Epidermal melanocyte (primary cell): ENCODE data around the gene MUTYH.
"Not testable (repeated sequence)": the region's sequence is repeated elsewhere in the genome, so short reads cannot be mapped to it uniquely, and the experiment has no call there.

ENCODE experiments used
- DNase-seq: peaks from one replicate; pipeline ENCODE4 v3.0.0; 2011; ENCODE audit warnings: low spot score; ENCODE audit not compliant: insufficient read length

MUTYH gene

DNA sequence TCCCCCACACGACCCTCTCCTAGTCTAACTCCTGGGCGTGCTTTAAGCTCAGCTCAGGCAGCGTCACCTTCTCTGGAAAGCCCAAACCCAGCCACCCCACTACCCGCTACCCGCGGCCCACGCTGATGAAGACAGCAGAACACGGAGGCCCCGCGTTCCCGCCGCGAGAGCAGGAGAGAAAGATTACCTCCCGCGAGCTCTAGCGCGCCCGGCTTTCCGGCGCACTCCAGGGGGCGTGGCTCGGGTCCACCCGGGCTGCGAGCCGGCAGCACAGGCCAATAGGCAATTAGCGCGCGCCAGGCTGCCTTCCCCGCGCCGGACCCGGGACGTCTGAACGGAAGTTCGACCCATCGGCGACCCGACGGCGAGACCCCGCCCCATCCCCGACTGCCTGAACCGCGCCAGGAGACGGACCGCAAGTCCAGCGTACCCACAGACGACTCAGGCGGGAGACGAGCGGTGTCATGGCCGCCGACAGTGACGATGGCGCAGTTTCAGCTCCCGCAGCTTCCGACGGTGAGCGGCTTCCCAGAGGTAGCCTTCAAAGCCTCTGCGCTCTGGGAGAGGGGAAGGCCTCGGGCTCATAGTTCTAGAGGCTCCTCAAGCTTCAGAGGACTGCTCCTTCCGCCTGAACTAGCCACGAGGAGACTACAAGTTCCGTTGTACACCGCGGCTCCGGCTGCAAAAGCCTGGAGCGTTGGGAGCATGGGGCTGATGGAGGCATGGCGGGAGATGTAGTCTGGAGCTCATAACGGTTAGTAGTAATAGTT, at the start of gene MUTYH, which contains the start of gene TOE1:
Gene MUTYH, minus strand, starts transcription at position 652 of the 770 bp plus-strand sequence. CDS start 5,935 bp downstream, outside the sequence.
Gene TOE1, plus strand, starts transcription at position 382 of the 770 bp plus-strand sequence. Its CDS starts 83 bp downstream, at position 465.
- peak; percentile 85 for DNase-seq

DNA sequence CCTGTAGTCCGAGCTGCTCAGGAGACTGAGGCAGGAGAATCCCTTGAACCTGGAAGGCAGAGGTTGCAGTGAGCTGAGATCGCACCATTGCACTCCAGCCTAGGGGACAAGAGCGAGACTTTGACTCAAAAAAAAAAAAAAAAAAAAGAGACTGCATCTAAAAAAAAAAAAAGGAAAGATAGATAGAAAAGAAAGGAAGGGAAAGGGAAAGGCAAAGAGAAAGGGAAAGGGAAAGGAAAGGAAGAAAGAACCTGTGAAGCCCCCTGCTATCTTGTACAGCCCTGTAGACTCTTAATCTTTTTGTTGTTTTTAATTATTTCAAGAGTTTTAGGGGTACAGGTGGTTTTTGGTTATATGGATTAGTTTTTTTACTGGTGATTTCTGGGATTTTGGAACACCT, 46.0 kb upstream of the MUTYH start:
- no peak for DNase-seq

DNA sequence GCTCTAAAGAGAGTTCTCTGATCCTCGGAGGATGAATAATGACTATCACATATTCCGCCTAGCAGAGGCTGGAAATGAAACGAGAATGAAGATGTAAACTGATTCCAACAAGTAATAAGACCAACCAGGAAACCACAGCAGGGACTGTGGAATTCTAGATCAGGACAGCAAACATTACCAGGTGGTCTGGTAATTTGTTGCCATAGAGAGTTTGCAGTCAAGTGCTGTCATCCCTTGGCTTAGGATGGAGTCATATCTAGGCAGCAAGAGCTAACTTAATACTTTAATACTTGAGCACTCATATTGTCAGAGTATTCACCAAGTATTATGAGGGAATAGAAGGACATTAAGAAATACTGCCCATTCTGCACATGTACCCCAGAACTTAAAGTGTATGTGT, 45.1 kb upstream of the MUTYH start:
- no peak for DNase-seq

DNA sequence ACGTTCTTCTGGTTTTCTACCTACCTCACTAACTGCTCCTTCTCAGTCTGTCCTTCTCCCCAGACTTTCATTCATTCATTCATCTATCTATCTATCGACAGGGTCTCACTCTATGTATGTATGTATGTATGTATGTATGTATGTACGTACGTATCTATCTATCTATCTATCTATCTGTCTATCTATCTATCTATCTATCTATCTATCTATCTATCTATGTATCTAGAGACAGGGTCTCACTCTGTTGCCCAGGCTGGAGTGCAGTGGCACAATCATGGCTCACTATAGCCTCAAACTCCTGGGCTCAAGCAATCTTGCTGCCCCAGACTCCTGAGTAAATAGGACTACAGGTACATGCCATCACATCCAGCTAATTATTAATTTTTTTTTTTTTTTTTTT, 44.0 kb upstream of the MUTYH start:
- DNase-seq = not testable (repeated sequence)

DNA sequence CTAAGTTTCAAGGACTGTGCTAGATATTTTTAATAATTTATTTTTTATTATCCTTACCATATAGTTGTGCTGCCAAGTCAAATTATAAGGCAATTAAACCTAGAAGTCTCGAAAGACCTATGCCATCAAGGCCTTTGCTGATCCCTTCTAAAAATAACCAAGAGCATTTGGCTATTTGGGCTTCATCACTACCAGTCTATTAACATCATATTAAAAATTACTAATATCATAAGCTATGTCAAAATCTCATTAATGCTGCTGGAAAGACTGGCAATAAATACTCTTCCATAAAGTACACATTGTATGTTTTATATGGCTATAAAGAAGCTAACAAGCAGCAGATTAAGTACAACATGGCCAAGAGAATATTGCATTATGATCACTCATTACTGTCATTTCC, 43.0 kb upstream of the MUTYH start:
- DNase-seq = no peak

DNA sequence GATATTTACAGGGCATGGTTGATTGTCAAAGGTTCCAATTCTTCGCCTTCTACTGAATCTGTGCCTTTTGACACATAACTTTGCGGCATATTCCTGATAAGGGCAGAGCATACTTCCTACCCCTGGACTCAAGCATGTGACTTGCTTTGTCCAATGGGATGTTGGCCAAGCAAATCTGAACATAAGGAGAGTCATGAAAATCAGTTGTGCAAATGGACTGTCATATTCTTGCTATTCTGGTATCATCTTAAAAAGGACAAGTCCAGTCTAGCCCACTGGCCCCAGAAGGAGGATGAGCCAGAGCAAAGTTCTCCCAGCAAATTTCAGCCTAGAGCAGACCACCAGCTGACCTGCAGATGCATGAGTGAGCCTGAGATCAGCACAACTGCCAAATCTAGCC, 41.0 kb upstream of the MUTYH start:
- no peak for DNase-seq

DNA sequence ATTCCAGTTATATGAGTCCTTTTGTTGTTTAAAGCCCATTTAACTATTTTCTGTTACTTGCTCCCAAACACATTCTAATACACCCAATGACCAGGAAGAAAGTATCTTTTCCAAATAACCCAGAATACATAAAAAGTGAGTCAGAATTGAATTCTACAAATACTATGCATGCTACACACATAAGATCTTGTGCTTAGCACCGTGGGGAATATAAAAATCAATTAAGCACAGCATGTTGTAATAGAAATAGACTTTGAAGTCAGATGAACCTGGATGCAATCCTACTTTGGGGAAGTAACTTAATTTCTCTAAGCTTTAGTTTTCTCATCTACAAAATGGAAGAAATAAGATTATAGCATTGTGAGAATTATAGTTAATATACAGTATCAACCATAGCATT, 40.5 kb upstream of the MUTYH start:
- DNase-seq = no peak

DNA sequence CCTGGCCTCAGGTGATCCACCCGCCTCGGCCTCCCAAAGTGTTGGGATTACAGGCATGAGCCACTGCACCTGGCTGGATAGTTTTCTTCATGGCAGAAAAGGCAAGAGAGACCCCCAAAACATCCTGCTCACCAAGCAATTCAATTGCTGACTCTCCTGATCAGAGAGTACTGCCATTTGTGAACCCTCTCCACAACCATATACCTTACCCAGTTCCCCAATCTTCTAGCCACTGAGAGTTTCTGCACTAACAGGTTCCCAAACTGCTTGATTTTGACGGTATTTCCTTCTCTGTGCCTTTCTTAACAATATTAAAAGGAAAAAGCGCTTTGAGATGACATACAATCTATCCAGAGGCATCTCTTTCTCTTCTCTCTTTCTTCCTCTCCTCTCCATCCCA, 39.9 kb upstream of the MUTYH start:
- no peak for DNase-seq

DNA sequence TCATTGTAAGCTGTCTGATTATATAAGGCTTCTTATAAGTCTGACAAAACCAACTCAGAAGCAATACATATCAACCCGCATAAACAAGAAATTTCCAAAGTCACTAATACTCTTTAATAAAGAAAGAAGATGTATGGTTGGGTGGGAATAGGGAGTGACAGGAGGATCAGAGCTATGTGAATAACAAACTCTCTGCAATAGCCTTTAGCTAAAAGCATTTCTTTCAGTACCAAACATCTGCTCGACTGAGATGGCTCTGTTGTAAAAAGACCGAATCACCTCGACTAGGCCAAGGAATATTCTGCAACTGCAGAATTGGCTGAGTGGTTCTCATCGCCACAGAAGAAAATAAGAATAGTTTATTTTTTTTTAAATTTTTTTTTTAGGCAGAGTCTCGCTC, 39.3 kb upstream of the MUTYH start:
- DNase-seq = no peak

DNA sequence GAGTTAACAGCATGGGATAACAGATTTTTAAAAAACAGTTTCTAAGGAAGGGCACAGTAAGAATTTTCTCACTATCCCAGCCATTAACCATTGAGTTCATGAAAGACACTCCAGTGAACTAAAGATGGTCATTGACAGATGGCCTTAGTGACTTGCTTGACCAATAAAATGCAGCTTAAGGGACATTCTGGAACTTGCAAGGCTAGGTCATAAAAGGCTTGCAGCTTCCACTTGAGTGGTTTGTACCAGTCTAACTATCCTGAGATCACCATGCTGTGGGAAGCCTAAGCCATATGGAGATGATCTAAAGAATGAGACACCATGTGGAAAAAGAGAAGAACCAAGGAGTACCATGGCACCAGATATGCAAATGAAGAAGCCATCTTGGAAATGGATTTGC, 37.9 kb upstream of the MUTYH start:
- no peak for DNase-seq

DNA sequence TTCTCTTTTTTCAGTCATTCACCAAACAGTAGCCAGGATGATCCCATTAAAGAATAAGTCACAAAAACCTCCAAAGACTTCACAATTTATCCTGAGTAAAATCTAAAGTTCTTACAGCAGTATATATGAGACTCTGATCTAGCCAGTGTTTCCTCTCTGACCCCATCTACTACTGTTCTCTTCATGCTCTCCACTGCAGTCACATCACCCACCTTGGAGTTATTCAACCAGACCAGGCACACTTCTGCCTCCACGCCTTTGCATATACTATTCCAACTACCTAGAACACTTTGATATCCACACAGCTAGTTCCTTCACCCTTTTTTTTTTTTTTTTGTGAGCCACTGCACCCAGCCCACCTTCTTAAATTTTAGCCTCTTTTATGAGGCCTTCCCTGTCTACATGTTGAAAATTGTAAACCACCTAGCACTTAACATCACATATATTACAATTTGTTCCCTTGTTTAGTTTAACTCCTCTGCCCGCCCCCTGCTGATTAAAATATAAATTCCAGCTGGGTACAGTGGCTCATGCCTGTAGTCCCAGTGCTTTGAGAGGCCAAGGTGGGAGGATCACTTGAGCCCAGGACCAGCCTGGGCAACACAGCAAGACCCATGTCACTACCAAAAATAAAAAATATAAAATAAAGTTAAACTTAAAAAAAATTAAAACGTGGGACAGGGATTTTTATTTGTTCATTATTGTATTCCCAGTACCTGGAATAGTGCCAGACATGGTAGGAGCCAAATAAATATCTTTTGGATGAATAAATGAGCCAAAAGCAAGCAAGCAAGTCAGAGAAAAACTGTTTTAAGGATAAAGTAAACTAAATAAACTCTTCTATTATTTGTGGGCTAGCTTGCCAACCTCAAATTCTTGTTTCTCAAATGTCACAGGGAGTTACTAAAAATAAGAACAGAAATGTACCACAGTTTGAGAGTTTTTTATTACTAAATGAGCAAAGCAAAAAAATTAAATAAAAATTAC, 35.2 kb upstream of the MUTYH start:
- no peak for DNase-seq

DNA sequence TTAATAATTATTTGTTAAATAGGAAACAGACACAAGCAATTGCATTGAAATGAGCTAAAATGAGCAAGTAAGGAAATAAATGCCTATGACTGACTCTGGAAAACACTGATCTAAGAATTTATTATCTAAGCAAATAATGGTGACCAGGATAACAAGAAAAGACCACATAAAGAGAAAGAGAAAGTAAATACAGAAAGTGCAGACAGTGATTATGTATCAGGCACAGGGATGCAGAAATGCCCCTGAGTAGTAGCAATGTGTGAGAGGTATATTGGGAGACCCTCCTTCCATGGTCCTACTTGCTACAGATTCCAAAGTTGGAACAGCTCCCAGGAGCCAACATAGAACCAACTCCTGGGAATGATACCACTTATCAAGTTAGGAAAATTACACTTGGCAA, 33.3 kb upstream of the MUTYH start:
- DNase-seq = no peak

DNA sequence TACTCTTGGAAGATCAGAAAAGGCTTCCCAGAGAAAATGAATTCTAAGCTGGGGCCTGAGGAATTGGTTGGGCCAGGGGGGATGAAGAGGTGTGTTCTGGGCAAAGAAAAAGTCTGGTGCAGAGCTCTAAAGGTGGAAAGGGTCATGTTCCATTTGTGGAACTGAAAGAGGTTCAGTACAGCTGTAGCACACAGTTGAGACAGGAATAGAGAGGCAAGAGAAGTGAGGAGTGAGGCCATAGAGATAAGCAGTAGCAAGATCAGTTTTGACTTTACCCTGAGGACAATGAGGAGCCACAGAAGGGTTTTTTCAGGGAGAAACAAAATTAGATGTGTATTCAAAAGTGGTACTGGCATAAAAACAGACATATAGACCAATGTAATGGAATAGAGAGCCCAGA, 30.3 kb upstream of the MUTYH start:
- no peak for DNase-seq

DNA sequence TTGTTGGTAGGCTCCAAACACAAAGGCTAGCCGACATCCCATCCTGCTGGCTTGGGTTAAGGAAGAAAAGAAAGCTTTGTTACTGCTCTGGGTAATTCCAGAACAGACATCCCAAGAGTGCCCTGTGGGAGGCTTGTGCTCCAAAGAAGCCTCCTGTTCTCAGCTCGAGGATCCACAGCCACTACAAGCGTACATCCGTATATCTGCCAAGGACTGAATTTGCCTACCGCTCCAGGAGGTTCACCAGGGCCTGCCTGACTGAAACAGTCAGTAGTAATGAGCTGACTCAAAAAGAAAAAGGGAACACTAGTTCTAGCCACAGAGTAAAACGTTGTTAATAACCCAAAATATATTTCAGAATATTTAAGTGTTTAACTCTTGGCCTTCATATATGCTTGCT, 24.8 kb upstream of the MUTYH start:
- DNase-seq = no peak

DNA sequence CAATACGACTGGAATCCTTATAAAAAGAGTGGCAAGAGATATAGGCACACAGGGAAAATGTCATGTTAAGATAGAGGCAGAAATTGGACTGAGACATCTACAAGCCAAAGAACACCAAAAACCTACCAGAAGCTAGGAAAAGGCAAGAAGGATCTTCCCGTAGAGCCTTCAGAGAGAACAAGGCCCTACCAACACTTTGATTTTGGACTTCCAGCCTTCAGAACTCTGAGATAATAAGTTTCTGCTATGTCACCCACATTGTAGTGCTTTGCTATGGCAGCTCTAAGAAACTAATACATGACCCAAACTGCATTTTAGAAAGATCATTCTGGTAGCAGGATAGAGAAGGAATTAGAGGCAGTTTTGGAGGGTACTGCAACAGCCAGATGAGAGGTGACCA, 24.1 kb upstream of the MUTYH start:
- no peak for DNase-seq

DNA sequence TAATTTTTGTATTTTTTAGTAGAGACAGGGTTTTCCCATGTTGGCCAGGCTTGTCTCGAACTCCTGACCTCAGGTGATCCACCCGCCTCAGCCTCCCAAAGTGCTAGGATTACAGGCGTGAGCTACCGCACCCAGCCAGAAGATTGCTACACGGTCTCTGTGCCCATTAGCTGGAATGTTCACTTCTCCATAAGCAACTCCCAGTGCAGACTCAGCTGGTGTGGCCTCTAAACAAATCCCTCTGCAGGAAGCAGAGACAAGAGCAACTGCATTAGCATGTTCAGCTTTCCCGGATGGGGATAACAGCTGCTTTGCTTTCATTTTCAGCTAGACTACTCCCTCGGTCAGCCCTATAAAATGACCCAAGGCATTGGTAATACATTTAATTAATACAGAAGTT, 20.7 kb upstream of the MUTYH start:
- not testable (repeated sequence) for DNase-seq

DNA sequence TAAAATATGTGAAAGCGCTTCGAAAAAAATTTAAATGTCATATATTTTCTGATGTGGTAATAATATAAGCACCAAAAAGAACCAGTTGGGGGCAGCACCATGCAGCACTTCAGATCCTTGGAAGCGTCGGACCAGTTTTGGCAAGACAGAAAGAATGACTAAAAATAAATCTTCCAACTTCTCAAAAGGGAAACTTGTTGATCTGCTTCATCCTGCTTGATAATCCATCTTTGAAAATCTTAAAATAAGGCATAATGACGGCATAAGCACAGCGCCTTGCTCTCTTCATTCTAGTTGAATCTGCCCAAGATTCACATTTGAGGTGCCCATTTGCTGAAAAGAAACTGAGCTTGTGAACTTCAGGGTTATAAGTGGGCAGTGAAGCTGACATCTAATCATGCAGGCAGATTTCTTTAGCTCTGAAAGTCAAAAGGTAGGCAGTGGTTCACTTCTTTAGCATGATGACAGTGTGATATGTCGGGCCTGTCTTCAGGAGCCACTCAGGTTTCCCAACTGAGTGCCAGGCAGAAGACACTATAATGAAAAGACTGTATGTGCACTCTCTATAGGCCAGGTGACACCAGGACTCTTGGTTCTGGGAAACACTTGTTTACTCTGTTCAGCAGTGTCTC, 19.8 kb upstream of the MUTYH start:
- DNase-seq = no peak

DNA sequence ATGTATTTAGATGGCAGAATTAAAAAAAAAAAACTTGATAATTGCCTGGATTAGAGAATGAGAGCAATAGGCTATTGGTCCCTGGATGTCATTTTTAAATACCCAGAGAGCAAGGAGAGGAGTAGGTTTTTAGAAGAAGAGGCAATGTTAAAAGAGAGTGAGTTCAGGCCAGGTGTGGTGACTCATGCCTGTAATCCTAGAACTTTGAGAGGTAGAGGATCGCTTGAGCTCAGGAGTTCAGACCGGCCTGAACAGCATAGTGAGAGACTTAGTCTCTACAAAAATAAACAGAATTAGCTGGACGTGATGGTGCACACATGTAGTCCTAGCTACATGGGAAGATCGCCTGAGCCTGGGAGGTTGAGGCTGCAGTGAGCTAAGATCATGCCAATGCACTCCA, 15.9 kb upstream of the MUTYH start:
- no peak for DNase-seq

DNA sequence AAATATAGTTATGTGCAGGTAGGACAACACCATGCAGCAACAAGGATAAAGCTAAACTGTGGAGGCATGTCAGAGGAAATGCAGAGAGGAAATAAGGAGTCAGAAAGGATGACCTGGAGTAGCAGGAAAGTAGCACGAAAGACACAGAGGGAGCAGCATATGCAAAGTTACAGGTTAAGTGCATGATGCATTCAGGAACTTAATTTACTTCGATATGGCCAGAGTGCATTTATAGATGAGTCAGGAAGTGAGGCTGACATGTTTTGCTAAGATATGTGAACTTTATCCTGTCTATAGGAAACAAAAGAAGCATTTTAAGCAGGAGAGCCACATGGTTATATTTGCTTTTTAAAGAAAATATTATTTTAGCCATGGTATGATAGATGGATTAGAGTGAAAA, 15.4 kb upstream of the MUTYH start:
- DNase-seq = no peak

DNA sequence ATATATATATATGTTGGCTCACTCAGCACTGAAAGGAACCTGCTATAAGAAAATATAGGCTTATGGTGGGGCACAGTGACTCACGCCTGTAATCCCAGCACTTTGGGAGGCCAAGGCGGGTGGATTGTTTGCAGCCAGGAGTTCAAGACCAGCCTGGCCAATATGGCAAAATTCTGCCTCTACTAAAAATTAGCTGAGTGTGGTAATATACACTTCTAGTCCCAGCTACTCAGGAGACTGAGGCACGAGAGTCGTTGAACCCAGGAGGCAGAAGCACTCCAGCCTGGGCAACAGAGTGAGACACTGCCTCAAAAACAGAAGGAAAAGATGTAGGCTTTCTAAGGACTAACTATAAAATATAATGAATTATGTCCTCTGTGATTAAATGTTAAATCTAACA, 14.6 kb upstream of the MUTYH start:
- no peak for DNase-seq

DNA sequence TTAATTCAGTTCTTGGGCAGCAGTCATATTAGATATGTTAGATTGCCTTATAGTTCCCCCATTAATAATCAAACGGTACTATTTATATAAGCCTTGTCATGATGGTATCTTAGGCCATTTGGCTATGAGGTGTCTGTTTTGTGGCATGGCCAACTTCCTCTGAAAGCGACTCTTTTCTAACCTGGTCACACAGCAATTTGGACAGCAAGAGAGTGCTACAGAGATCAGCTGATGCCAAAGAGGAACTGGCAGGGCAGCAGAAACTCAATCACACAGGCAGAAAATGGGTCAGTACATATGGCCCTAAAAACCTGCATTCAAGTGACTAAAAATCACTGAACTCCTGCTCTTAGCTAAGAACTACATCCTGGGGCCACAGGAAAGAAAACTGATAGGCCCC, 13.4 kb upstream of the MUTYH start:
- DNase-seq = no peak

DNA sequence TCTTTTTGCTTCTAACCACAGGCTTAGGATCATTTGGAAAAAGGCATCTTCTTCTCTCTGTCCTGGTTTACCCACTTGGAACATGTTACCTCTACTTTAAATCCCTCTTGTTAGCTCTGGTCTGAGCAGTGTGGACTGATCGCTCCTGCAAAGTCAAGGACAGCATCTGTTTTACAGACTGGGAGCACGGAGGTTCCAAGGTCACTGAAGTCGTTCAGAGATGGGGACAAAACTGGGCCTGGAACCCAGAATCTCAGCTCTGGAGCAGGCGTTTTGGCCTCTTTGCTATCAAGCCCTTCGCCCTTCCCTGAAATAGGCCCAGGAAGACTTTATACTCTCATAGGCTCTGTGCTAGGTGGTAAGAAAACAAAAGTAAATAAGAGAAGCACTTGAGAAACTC, 11.3 kb upstream of the MUTYH start:
- DNase-seq = no peak
